ENCODE measurements around the gene AGAP1. TPM values are rescaled to one million over a fixed set of nuclear protein-coding genes. Genes with fewer than 3 reads are reported as not detected.

Gene AGAP1
- total RNA-seq, 2 experiments from 2014 or later, result 0.89 to 0.97 TPM

GRCh38 chr2:235639428-235639773, 145.6 kb downstream of the AGAP1 start:
- ChIA-PET POLR2A (no interaction called here), CTCF (no interaction called here)
- H3K4me1 Mint-ChIP-seq, result no peaks in the 10 kb centered on the region
- H3K9me3 Mint-ChIP-seq, result no peaks in the 10 kb centered on the region
- peaks cover 12% of the 10 kb centered on the region for H3K27me3 Mint-ChIP-seq
- no peak overlapping the region for H3K4me3 Mint-ChIP-seq
- no peak for DNase-seq
- H3K27ac Mint-ChIP-seq, result no peak overlapping the region
- no peaks in the 10 kb centered on the region for H3K36me3 Mint-ChIP-seq (ENCODE audit: low read depth)

DNA sequence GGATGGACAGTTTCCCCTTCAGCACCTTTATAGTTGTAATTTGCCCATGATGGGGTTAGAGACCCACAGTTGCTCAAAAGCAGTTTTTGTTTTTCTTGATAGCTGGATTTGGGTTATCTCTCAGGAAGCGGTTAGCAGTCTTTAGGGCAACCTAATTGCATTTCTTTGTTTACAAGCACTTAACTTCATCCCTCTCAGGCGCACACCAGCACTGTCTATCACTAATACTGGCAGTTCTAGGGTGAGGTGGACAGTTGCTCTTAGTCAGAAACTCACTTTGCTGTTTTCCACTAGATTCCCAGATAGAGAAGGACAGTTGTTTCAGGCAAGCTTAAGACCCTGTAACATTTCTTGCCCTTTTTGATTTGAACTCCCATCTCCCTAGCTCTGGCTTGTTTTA, 146.0 kb downstream of the AGAP1 start:
- no peaks in the 10 kb centered on the region for H3K4me1 Mint-ChIP-seq
- peaks cover 12% of the 10 kb centered on the region for H3K27me3 Mint-ChIP-seq
- H3K27ac Mint-ChIP-seq, result no peak overlapping the region
- no peak for DNase-seq
- ChIA-PET CTCF (no interaction called here), POLR2A (no interaction called here)
- H3K36me3 Mint-ChIP-seq (ENCODE audit: low read depth), result no peaks in the 10 kb centered on the region
- H3K4me3 Mint-ChIP-seq, result no peak overlapping the region
- no peaks in the 10 kb centered on the region for H3K9me3 Mint-ChIP-seq

DNA sequence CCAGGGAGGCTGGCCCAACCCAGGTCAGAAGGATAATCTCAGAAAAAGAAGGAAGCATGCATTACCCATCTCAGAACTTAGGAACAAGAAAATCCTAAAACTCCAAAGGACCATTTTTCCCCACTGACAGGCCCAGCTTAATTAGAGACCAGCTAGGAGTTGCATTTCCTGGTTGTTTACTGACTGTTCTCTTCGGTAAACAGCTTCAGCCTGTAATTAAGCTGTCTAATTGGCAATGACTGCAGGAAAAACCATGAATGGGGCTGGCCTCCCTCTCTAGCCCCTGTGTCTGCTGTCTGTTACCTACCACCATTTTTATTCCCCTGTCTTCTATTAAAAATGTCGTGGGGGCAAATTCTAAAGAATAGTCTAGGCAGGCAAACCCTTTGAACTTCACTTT, 146.5 kb downstream of the AGAP1 start:
- Mint-ChIP-seq H3K4me1 (no peaks in the 10 kb centered on the region), H3K27me3 (peaks cover 12% of the 10 kb centered on the region), H3K9me3 (no peaks in the 10 kb centered on the region), H3K36me3 (ENCODE audit: low read depth) (no peaks in the 10 kb centered on the region), H3K27ac (no peak overlapping the region), H3K4me3 (no peak overlapping the region)
- no peak for DNase-seq
- POLR2A ChIA-PET, result no interaction called here
- CTCF ChIA-PET, result no interaction called here

DNA sequence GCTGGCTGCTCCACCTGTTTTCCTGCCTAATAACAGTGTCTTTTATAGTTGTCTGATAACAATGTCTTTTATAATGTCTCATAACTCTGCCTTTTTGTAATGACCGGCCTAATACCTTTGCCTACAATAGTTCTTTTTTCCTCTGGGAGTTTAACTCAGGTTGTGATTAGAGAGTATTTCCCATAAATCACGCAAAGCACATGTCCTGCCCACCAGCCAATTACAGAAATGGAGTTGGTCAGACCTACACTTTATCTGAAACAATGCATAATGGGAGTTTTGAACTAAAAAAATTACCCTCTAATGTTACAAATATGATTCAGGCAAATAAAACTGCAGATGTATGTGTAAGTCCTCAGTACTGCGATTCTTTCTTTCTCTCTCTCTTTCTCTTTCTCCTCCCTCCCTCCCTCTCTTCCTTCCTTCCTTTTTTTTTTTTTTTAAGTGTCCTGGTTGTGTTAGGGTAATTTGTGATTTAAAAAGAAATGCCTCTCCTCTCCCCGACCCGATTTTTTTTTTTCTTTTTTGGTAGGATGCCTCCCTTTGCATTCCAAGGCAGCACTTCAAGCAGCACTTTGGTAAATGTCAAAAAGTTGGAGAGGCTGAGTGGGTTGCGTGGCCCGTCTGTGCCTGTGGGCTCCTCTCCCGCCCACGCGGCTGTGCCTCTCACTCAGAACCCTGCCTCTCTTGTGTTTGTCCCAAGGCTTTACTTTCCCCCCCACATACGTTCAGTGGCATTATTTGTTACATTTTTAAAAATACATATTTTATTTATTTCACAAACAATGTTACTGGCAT, 147.3 kb downstream of the AGAP1 start:
- Mint-ChIP-seq H3K27ac (no peak overlapping the region), H3K4me1 (no peaks in the 10 kb centered on the region), H3K27me3 (peaks cover 12% of the 10 kb centered on the region), H3K4me3 (no peak overlapping the region), H3K9me3 (no peaks in the 10 kb centered on the region), H3K36me3 (ENCODE audit: low read depth) (no peaks in the 10 kb centered on the region)
- POLR2A ChIA-PET, result no interaction called here
- CTCF ChIA-PET, result no interaction called here
- no peak for DNase-seq

DNA sequence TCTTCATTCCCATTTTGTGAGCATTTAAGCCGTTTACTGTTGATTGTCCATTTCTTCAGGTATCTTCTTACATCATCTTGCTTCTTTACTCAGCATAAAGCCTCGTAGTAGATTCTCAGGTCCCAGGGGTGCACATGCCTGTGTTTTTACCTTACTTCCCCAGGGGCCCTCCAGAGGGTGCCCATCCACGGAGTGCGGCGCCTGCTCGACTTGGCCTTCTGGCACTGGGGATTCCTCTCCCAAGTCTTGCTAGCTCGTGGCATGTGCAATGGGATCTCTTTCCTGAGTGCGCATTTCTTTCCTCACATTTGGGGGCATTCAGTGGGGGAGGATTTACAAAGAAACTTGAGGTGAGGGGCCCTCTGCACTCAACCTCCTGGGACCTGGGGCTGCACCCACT, 148.1 kb downstream of the AGAP1 start:
- Mint-ChIP-seq H3K4me3 (no peak overlapping the region), H3K27ac (no peak overlapping the region), H3K4me1 (no peaks in the 10 kb centered on the region), H3K9me3 (no peaks in the 10 kb centered on the region), H3K36me3 (ENCODE audit: low read depth) (no peaks in the 10 kb centered on the region), H3K27me3 (peaks cover 12% of the 10 kb centered on the region)
- DNase-seq, result no peak
- CTCF ChIA-PET, result no interaction called here
- POLR2A ChIA-PET, result no interaction called here

DNA sequence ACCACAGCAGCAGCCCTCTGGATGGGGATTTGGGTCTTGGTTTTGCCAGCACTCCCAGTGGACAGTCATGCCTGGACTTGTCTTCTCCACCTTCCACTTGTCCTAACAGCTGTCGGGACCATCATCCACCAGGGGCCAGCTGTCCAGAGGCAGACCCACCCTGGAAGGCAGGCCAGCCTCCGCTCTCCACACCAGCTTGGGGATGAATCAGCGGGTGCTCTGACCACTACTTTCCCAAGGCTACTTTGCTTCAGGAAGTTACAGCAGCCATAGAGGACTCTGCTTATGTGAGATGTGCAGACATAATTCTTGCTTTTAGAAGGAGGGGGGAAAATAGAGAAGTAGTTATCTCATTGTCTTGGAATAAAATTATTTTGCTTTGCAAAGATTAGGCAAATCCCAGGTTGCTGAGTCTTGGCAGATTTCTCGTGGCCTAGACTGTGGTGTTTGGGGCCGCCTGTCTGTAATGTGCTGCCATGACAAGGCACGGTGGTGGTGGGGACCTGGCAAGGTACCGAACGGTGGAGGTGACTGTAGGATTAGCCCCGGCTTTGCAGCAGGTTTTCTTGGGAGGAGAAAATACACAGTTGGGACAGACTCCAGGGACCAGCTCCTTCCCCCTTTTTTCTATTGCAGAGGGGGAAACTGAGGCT, 148.7 kb downstream of the AGAP1 start:
- no peak overlapping the region for H3K4me3 Mint-ChIP-seq
- H3K4me1 Mint-ChIP-seq, result no peaks in the 10 kb centered on the region
- CTCF ChIA-PET, result no interaction called here
- POLR2A ChIA-PET, result no interaction called here
- no peak overlapping the region for H3K27ac Mint-ChIP-seq
- H3K9me3 Mint-ChIP-seq, result no peaks in the 10 kb centered on the region
- peaks cover 12% of the 10 kb centered on the region for H3K27me3 Mint-ChIP-seq
- H3K36me3 Mint-ChIP-seq (ENCODE audit: low read depth), result no peaks in the 10 kb centered on the region
- DNase-seq, result no peak

GRCh38 chr2:235643680-235644511, 150.1 kb downstream of the AGAP1 start:
- H3K4me3 Mint-ChIP-seq, result no peak overlapping the region
- no peaks in the 10 kb centered on the region for H3K9me3 Mint-ChIP-seq
- H3K27me3 Mint-ChIP-seq, result peaks cover 12% of the 10 kb centered on the region
- no peak for DNase-seq
- H3K27ac Mint-ChIP-seq, result no peak overlapping the region
- no peaks in the 10 kb centered on the region for H3K36me3 Mint-ChIP-seq (ENCODE audit: low read depth)
- POLR2A ChIA-PET, result no interaction called here
- H3K4me1 Mint-ChIP-seq, result no peaks in the 10 kb centered on the region
- CTCF ChIA-PET, result no interaction called here

GRCh38 chr2:235647264-235647663, 153.4 kb downstream of the AGAP1 start:
- DNase-seq, result no peak
- Mint-ChIP-seq H3K9me3 (no peaks in the 10 kb centered on the region), H3K4me3 (no peak overlapping the region), H3K4me1 (no peaks in the 10 kb centered on the region), H3K27ac (no peak overlapping the region), H3K27me3 (no peaks in the 10 kb centered on the region), H3K36me3 (ENCODE audit: low read depth) (no peaks in the 10 kb centered on the region)
- POLR2A ChIA-PET, result no interaction called here
- CTCF ChIA-PET, result interaction anchor here (0.6 kb wide), 1 partner anchor 50 kb away, joined by 4 read pairs; no protein-coding TSS in a partner anchor

DNA sequence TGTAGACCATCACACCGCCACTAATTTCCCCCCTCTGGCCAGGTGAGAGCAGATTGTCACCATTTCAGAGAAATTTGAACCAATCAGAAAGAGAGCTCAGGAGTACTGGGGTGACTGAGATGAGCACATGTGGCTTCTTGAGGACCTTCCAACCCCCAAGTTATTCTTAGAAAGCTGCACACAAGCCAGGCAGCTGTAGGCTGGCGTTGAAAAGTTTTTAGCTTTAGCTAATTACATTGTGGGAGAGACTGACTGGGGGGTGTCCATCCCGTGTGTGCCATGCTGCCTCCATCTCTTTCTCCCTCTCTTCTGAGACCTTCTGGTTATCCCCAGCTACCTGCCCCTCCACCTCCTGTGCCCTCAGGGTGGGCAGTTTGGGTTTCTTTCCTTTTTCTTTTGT, 154.0 kb downstream of the AGAP1 start:
- Mint-ChIP-seq H3K27ac (no peak overlapping the region), H3K27me3 (no peaks in the 10 kb centered on the region), H3K4me1 (no peaks in the 10 kb centered on the region), H3K4me3 (no peak overlapping the region), H3K36me3 (ENCODE audit: low read depth) (no peaks in the 10 kb centered on the region), H3K9me3 (no peaks in the 10 kb centered on the region)
- ChIA-PET POLR2A (no interaction called here), CTCF (no interaction called here)
- no peak for DNase-seq

GRCh38 chr2:235649418-235649817, 155.6 kb downstream of the AGAP1 start:
- Mint-ChIP-seq H3K27me3 (no peaks in the 10 kb centered on the region), H3K36me3 (ENCODE audit: low read depth) (no peaks in the 10 kb centered on the region), H3K4me1 (no peaks in the 10 kb centered on the region), H3K4me3 (no peak overlapping the region), H3K27ac (no peak overlapping the region), H3K9me3 (no peaks in the 10 kb centered on the region)
- CTCF ChIA-PET, result no interaction called here
- no peak for DNase-seq
- POLR2A ChIA-PET, result no interaction called here

DNA sequence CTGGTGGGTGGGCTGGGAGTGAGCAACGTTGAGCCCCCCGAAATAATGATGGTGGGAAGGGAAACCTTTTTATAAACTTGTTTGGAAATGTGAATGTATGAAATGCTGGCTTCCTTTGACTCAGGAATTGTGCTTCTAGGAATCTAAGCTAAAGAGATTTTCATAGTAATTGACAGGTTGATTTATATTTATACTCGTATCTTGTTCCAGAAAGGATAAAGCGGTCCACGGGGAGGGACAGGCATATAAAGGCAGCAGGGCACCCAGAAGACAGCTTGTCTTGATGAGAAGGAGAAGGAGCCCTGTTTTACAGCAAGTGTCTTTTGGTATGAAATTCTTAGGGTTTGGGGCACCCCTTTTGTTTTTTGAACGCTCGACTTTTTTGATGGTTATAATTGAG, 157.8 kb downstream of the AGAP1 start:
- Mint-ChIP-seq H3K4me1 (no peaks in the 10 kb centered on the region), H3K9me3 (no peaks in the 10 kb centered on the region), H3K27ac (no peak overlapping the region), H3K4me3 (no peak overlapping the region), H3K27me3 (peaks cover 7% of the 10 kb centered on the region), H3K36me3 (ENCODE audit: low read depth) (no peaks in the 10 kb centered on the region)
- POLR2A ChIA-PET, result no interaction called here
- CTCF ChIA-PET, result no interaction called here
- DNase-seq, result no peak

- ChIA-PET CTCF (no interaction called here), POLR2A (no interaction called here)
- H3K9me3 Mint-ChIP-seq, result no peaks in the 10 kb centered on the region
- no peaks in the 10 kb centered on the region for H3K4me1 Mint-ChIP-seq
- no peak overlapping the region for H3K27ac Mint-ChIP-seq
- DNase-seq, result no peak
- no peak overlapping the region for H3K4me3 Mint-ChIP-seq
- no peaks in the 10 kb centered on the region for H3K36me3 Mint-ChIP-seq (ENCODE audit: low read depth)
- H3K27me3 Mint-ChIP-seq, result peaks cover 28% of the 10 kb centered on the region
Measured at GRCh38 chr2:235654103-235654813, 160.4 kb downstream of the AGAP1 start.
